Measurements from ENCODE around the gene SMIM41.

SMIM41 gene

GRCh38 chr12:52076811-52077210, 2.7 kb upstream of the SMIM41 start:
- WGBS (ENCODE audit: extremely low coverage, insufficient coverage, low lambda C conversion rate), result no CpG with 5 or more reads among the region's 16 CpGs
- H3K27me3 ChIP-seq (ENCODE audit: insufficient read depth, low read length, poor library complexity), result no peaks in the 10 kb centered on the region
- H3K18ac ChIP-seq (ENCODE audit: low read length), result no peak overlapping the region
- peaks cover 19% of the 10 kb centered on the region for H3K79me2 ChIP-seq (ENCODE audit: control insufficient read depth, insufficient read depth, low read length)
- H2AK5ac ChIP-seq (ENCODE audit: low read length), result no peak overlapping the region
- H4K5ac ChIP-seq (ENCODE audit: low read length), result no peak overlapping the region
- no peak overlapping the region for H3K4me2 ChIP-seq (ENCODE audit: low read length)
- DNase-seq, result no peak
- H2BK5ac ChIP-seq (ENCODE audit: low read length), result no peak overlapping the region
- H4K8ac ChIP-seq (ENCODE audit: low read depth, low read length), result no peak overlapping the region
- H2BK120ac ChIP-seq (ENCODE audit: low read depth, low read length), result no peak overlapping the region
- no peak overlapping the region for H3K9ac ChIP-seq (ENCODE audit: low read length)
- no peak overlapping the region for H3K56ac ChIP-seq (ENCODE audit: low read length)
- H3K79me1 ChIP-seq (ENCODE audit: low read length), result peaks cover 22% of the 10 kb centered on the region
- H2BK15ac ChIP-seq (replicated peaks; ENCODE audit: low read depth), result no peak overlapping the region
- peaks cover 16% of the 10 kb centered on the region for H3K36me3 ChIP-seq (ENCODE audit: control insufficient read depth, insufficient read depth, low read length)
- no peak overlapping the region for H3K4ac ChIP-seq (ENCODE audit: low read depth, low read length)
- no peak overlapping the region for H3K27ac ChIP-seq (ENCODE audit: low read depth, low read length)
- no peak overlapping the region for H3K4me3 ChIP-seq (ENCODE audit: low read length)
- H3K4me1 ChIP-seq (ENCODE audit: control insufficient read depth, low read depth, low read length), result no peaks in the 10 kb centered on the region
- no peak overlapping the region for H3K23ac ChIP-seq (ENCODE audit: low read length)

- H4K8ac ChIP-seq (ENCODE audit: low read depth, low read length), result no peak overlapping the region
- H3K79me2 ChIP-seq (ENCODE audit: control insufficient read depth, insufficient read depth, low read length), result peaks cover 6% of the 10 kb centered on the region
- no peak overlapping the region for H3K9ac ChIP-seq (ENCODE audit: low read length)
- no peak overlapping the region for H2BK5ac ChIP-seq (ENCODE audit: low read length)
- H4K5ac ChIP-seq (ENCODE audit: low read length), result no peak overlapping the region
- peaks cover 3% of the 10 kb centered on the region for H3K4me1 ChIP-seq (ENCODE audit: control insufficient read depth, low read depth, low read length)
- H3K36me3 ChIP-seq (ENCODE audit: control insufficient read depth, insufficient read depth, low read length), result peaks cover 15% of the 10 kb centered on the region
- no peak overlapping the region for H3K4me2 ChIP-seq (ENCODE audit: low read length)
- H3K27ac ChIP-seq (ENCODE audit: low read depth, low read length), result no peak overlapping the region
- no peak for DNase-seq
- no peak overlapping the region for H2AK5ac ChIP-seq (ENCODE audit: low read length)
- no peaks in the 10 kb centered on the region for H3K27me3 ChIP-seq (ENCODE audit: insufficient read depth, low read length, poor library complexity)
- H3K4me3 ChIP-seq (ENCODE audit: low read length), result no peak overlapping the region
- no peak overlapping the region for H3K18ac ChIP-seq (ENCODE audit: low read length)
- H3K23ac ChIP-seq (ENCODE audit: low read length), result no peak overlapping the region
- H3K4ac ChIP-seq (ENCODE audit: low read depth, low read length), result no peak overlapping the region
- no peak overlapping the region for H2BK15ac ChIP-seq (replicated peaks; ENCODE audit: low read depth)
- no peak overlapping the region for H2BK120ac ChIP-seq (ENCODE audit: low read depth, low read length)
- H3K56ac ChIP-seq (ENCODE audit: low read length), result no peak overlapping the region
- no CpG with 5 or more reads among the region's 3 CpGs for WGBS (ENCODE audit: extremely low coverage, insufficient coverage, low lambda C conversion rate)
- H3K79me1 ChIP-seq (ENCODE audit: low read length), result peaks cover 17% of the 10 kb centered on the region
Observed at GRCh38 chr12:52078276-52078675, 1.2 kb upstream of the SMIM41 start.

GRCh38 chr12:52080403-52081251, 1.1 kb downstream of the SMIM41 start:
- Histone ChIP-seq H2BK120ac (ENCODE audit: low read depth, low read length) (no peak overlapping the region), H2BK15ac (replicated peaks; ENCODE audit: low read depth) (no peak overlapping the region), H3K23ac (ENCODE audit: low read length) (no peak overlapping the region), H3K4me3 (ENCODE audit: low read length) (no peak overlapping the region), H4K5ac (ENCODE audit: low read length) (no peak overlapping the region), H4K8ac (ENCODE audit: low read depth, low read length) (no peak overlapping the region), H3K4me2 (ENCODE audit: low read length) (no peak overlapping the region), H3K79me2 (ENCODE audit: control insufficient read depth, insufficient read depth, low read length) (no peaks in the 10 kb centered on the region), H3K27ac (ENCODE audit: low read depth, low read length) (no peak overlapping the region), H3K56ac (ENCODE audit: low read length) (no peak overlapping the region), H3K9ac (ENCODE audit: low read length) (no peak overlapping the region), H3K27me3 (ENCODE audit: insufficient read depth, low read length, poor library complexity) (no peaks in the 10 kb centered on the region), H2AK5ac (ENCODE audit: low read length) (no peak overlapping the region), H3K79me1 (ENCODE audit: low read length) (peaks cover 3% of the 10 kb centered on the region), H3K4ac (ENCODE audit: low read depth, low read length) (no peak overlapping the region), H3K36me3 (ENCODE audit: control insufficient read depth, insufficient read depth, low read length) (peaks cover 12% of the 10 kb centered on the region), H2BK5ac (ENCODE audit: low read length) (no peak overlapping the region), H3K18ac (ENCODE audit: low read length) (no peak overlapping the region), H3K4me1 (ENCODE audit: control insufficient read depth, low read depth, low read length) (peaks cover 3% of the 10 kb centered on the region)
- WGBS (ENCODE audit: extremely low coverage, insufficient coverage, low lambda C conversion rate), result no CpG with 5 or more reads among the region's 10 CpGs
- no peak for DNase-seq

- H2BK120ac ChIP-seq (ENCODE audit: low read depth, low read length), result no peak overlapping the region
- DNase-seq, result no peak
- H4K8ac ChIP-seq (ENCODE audit: low read depth, low read length), result no peak overlapping the region
- H3K4me1 ChIP-seq (ENCODE audit: control insufficient read depth, low read depth, low read length), result peaks cover 3% of the 10 kb centered on the region
- no peaks in the 10 kb centered on the region for H3K79me2 ChIP-seq (ENCODE audit: control insufficient read depth, insufficient read depth, low read length)
- H3K36me3 ChIP-seq (ENCODE audit: control insufficient read depth, insufficient read depth, low read length), result peaks cover 11% of the 10 kb centered on the region
- H2AK5ac ChIP-seq (ENCODE audit: low read length), result no peak overlapping the region
- no peak overlapping the region for H3K4me3 ChIP-seq (ENCODE audit: low read length)
- H3K18ac ChIP-seq (ENCODE audit: low read length), result no peak overlapping the region
- H3K4ac ChIP-seq (ENCODE audit: low read depth, low read length), result no peak overlapping the region
- no peak overlapping the region for H2BK15ac ChIP-seq (replicated peaks; ENCODE audit: low read depth)
- H3K27me3 ChIP-seq (ENCODE audit: insufficient read depth, low read length, poor library complexity), result no peaks in the 10 kb centered on the region
- no peak overlapping the region for H3K56ac ChIP-seq (ENCODE audit: low read length)
- H2BK5ac ChIP-seq (ENCODE audit: low read length), result no peak overlapping the region
- peaks cover 3% of the 10 kb centered on the region for H3K79me1 ChIP-seq (ENCODE audit: low read length)
- no peak overlapping the region for H3K23ac ChIP-seq (ENCODE audit: low read length)
- no peak overlapping the region for H3K27ac ChIP-seq (ENCODE audit: low read depth, low read length)
- no peak overlapping the region for H4K5ac ChIP-seq (ENCODE audit: low read length)
- H3K4me2 ChIP-seq (ENCODE audit: low read length), result no peak overlapping the region
- no CpG with 5 or more reads among the region's 9 CpGs for whole genome bisulfite sequencing (ENCODE audit: extremely low coverage, insufficient coverage, low lambda C conversion rate)
- H3K9ac ChIP-seq (ENCODE audit: low read length), result no peak overlapping the region
Observed at GRCh38 chr12:52081263-52081733, 1.8 kb downstream of the SMIM41 start.

- Histone ChIP-seq H3K36me3 (ENCODE audit: control insufficient read depth, insufficient read depth, low read length) (peaks cover 5% of the 10 kb centered on the region), H3K18ac (ENCODE audit: low read length) (no peak overlapping the region), H3K9ac (ENCODE audit: low read length) (no peak overlapping the region), H3K79me1 (ENCODE audit: low read length) (no peaks in the 10 kb centered on the region), H3K4me3 (ENCODE audit: low read length) (no peak overlapping the region), H3K4me1 (ENCODE audit: control insufficient read depth, low read depth, low read length) (peaks cover 3% of the 10 kb centered on the region), H2AK5ac (ENCODE audit: low read length) (no peak overlapping the region), H3K27me3 (ENCODE audit: insufficient read depth, low read length, poor library complexity) (no peaks in the 10 kb centered on the region), H2BK120ac (ENCODE audit: low read depth, low read length) (no peak overlapping the region), H3K4me2 (ENCODE audit: low read length) (no peak overlapping the region), H4K8ac (ENCODE audit: low read depth, low read length) (no peak overlapping the region), H2BK5ac (ENCODE audit: low read length) (no peak overlapping the region), H3K4ac (ENCODE audit: low read depth, low read length) (no peak overlapping the region), H3K79me2 (ENCODE audit: control insufficient read depth, insufficient read depth, low read length) (no peaks in the 10 kb centered on the region), H3K56ac (ENCODE audit: low read length) (no peak overlapping the region), H3K23ac (ENCODE audit: low read length) (no peak overlapping the region), H2BK15ac (replicated peaks; ENCODE audit: low read depth) (no peak overlapping the region), H3K27ac (ENCODE audit: low read depth, low read length) (no peak overlapping the region), H4K5ac (ENCODE audit: low read length) (no peak overlapping the region)
- WGBS (ENCODE audit: extremely low coverage, insufficient coverage, low lambda C conversion rate), result no CpG with 5 or more reads among the region's 13 CpGs
- DNase-seq, result no peak
Observed at GRCh38 chr12:52082026-52082668, 2.6 kb downstream of the SMIM41 start.

All from mesendoderm (in vitro differentiated cells).